NCI-H345 treated with DMSO at 0.1 percent for 48 hours (cell line): ENCODE data around the gene NUP210.

Source experiments
- DNase-seq: peaks from one replicate; lab custom pipeline; 2025; ENCODE audit not compliant: unreplicated experiment; lab: John Stamatoyannopoulos, UW

NUP210 gene

GRCh38 chr3:13353506-13353905 lies 66.6 kb downstream of the NUP210 start:
- DNase-seq: no peak

GRCh38 chr3:13352621-13353131 lies 67.4 kb downstream of the NUP210 start:
- DNase-seq: no peak

GRCh38 chr3:13349823-13350222 lies 70.3 kb downstream of the NUP210 start:
- no peak for DNase-seq

GRCh38 chr3:13348661-13349396 lies 71.3 kb downstream of the NUP210 start:
- DNase-seq: no peak

- DNase-seq: no peak
Measured at GRCh38 chr3:13348100-13348499, 72.0 kb downstream of the NUP210 start.

- DNase-seq: peak; percentile 34
Measured at GRCh38 chr3:13347390-13347950, 72.7 kb downstream of the NUP210 start.

- peak; percentile 41 for DNase-seq
Measured at GRCh38 chr3:13346481-13347389, 73.4 kb downstream of the NUP210 start.

GRCh38 chr3:13345772-13346171 lies 74.3 kb downstream of the NUP210 start:
- DNase-seq: no peak

GRCh38 chr3:13345284-13345683 lies 74.8 kb downstream of the NUP210 start:
- no peak for DNase-seq

- no peak for DNase-seq
Measured at GRCh38 chr3:13344663-13345062, 75.5 kb downstream of the NUP210 start.

- no peak for DNase-seq
Measured at GRCh38 chr3:13343601-13344000, 76.5 kb downstream of the NUP210 start.

- no peak for DNase-seq
Measured at GRCh38 chr3:13341229-13341905, 78.8 kb downstream of the NUP210 start.

GRCh38 chr3:13339833-13340232 lies 80.3 kb downstream of the NUP210 start:
- no peak for DNase-seq

- DNase-seq: no peak
Measured at GRCh38 chr3:13338996-13339395, 81.1 kb downstream of the NUP210 start.

- DNase-seq: no peak
Measured at GRCh38 chr3:13338231-13338630, 81.9 kb downstream of the NUP210 start.

GRCh38 chr3:13336592-13336991 lies 83.5 kb downstream of the NUP210 start:
- DNase-seq: no peak

- DNase-seq: no peak
Measured at GRCh38 chr3:13335503-13335902, 84.6 kb downstream of the NUP210 start.

- no peak for DNase-seq
Measured at GRCh38 chr3:13335059-13335458, 85.1 kb downstream of the NUP210 start.

- DNase-seq: no peak
Measured at GRCh38 chr3:13333236-13333897, 86.8 kb downstream of the NUP210 start.

GRCh38 chr3:13332740-13333139 lies 87.4 kb downstream of the NUP210 start:
- DNase-seq: no peak

- peak; percentile 60 for DNase-seq
Measured at GRCh38 chr3:13332158-13332557, 88.0 kb downstream of the NUP210 start.
